WTC11 (cell line): Measurements from ENCODE around the gene NET1. TPM values are rescaled to one million over a fixed set of nuclear protein-coding genes. Genes with fewer than 3 reads are reported as not detected.

Experiments used
- ATAC-seq: fragments of 200-7000 bp; cut with Tn5 transposase; 2 replicates; pipeline ENCODE4 v1.10.0; 2021; ENCODE audit warnings: mild to moderate bottlenecking, moderate library complexity
- CTCF ChIA-PET: fragments of 300-600 bp; sonication (Branson Sonifier 250); formaldehyde crosslinking; loops from one replicate; lab custom pipeline; 2021; ENCODE audit warnings: antibody characterized with exemption; lab: Charles Lee
- POLR2A ChIA-PET: fragments of 350-600 bp; sonication (Branson Sonifier 250); formaldehyde crosslinking; loops from one replicate; lab custom pipeline; 2021; ENCODE audit warnings: antibody characterized with exemption; lab: Charles Lee
- DNase-seq: peaks from one replicate; pipeline ENCODE4 v3.0.0; 2021; ENCODE audit warnings: low spot score
- H3K27ac Mint-ChIP-seq: 2 replicates; pipeline ENCODE4 v1.8.0; 2021; ENCODE audit warnings: mixed read lengths
- H3K27me3 Mint-ChIP-seq: 2 replicates; pipeline ENCODE4 v1.8.0; 2021; ENCODE audit warnings: low read depth, mild to moderate bottlenecking, moderate library complexity, mixed read lengths
- H3K36me3 Mint-ChIP-seq: 2 replicates; pipeline ENCODE4 v1.8.0; 2021; ENCODE audit warnings: mixed read lengths
- H3K4me1 Mint-ChIP-seq: 2 replicates; pipeline ENCODE4 v1.8.0; 2022; ENCODE audit warnings: mixed read lengths
- H3K4me3 Mint-ChIP-seq: 2 replicates; pipeline ENCODE4 v1.8.0; 2021; ENCODE audit warnings: mild to moderate bottlenecking, moderate library complexity, mixed read lengths
- H3K9me3 Mint-ChIP-seq: 2 replicates; pipeline ENCODE4 v1.8.0; 2021; ENCODE audit warnings: mixed read lengths
- CDX4 ChIP-seq: fragments of 250-450 bp; sonication (Bioruptor Pico); IDR thresholded peaks from 2 replicates; pipeline ENCODE4 v1.9.0; 2021; ENCODE audit warnings: moderate library complexity, mild to moderate bottlenecking, inconsistent platforms, borderline replicate concordance
- CREB1 ChIP-seq: sonication (generic); formaldehyde crosslinking; IDR thresholded peaks from 2 replicates; pipeline ENCODE4 v1.8.0; 2023; ENCODE audit warnings: mild to moderate bottlenecking, missing genetic modification reagents
- ELF4 ChIP-seq: sonication (generic); formaldehyde crosslinking; IDR thresholded peaks from 2 replicates; pipeline ENCODE4 v1.8.1; 2022; ENCODE audit warnings: low read depth, mild to moderate bottlenecking, moderate library complexity, missing genetic modification reagents
- ERG ChIP-seq: fragments of 250-450 bp; sonication (Bioruptor Pico); IDR thresholded peaks from 2 replicates; pipeline ENCODE4 v1.8.0; 2021; ENCODE audit warnings: mild to moderate bottlenecking
- HMGXB4 ChIP-seq: sonication (generic); formaldehyde crosslinking; IDR thresholded peaks from 2 replicates; pipeline ENCODE4 v1.8.1; 2023; ENCODE audit warnings: mild to moderate bottlenecking, moderate library complexity, missing genetic modification reagents
- MLX ChIP-seq: sonication (generic); formaldehyde crosslinking; IDR thresholded peaks from 2 replicates; pipeline ENCODE4 v1.8.1; 2023; ENCODE audit warnings: mild to moderate bottlenecking, missing genetic modification reagents, moderate library complexity
- OVOL2 ChIP-seq: fragments of 250-450 bp; sonication (Bioruptor Pico); IDR thresholded peaks from 2 replicates; pipeline ENCODE4 v1.9.0; 2021; ENCODE audit warnings: mild to moderate bottlenecking, borderline replicate concordance
- PRRX2 ChIP-seq: fragments of 250-450 bp; sonication (Bioruptor Pico); IDR thresholded peaks from 2 replicates; pipeline ENCODE4 v1.8.0; 2021; ENCODE audit warnings: mild to moderate bottlenecking
- STAT6 ChIP-seq: sonication (generic); formaldehyde crosslinking; conservative IDR thresholded peaks from 2 replicates; pipeline ENCODE4 v1.8.1; 2023; ENCODE audit warnings: mild to moderate bottlenecking, low read depth, missing genetic modification reagents, moderate library complexity
- ZNF219 ChIP-seq: sonication (generic); formaldehyde crosslinking; IDR thresholded peaks from 2 replicates; pipeline ENCODE4 v1.8.0; 2023; ENCODE audit warnings: missing genetic modification reagents, mild to moderate bottlenecking, borderline replicate concordance
- ZNF396 ChIP-seq: fragments of 250-450 bp; sonication (Bioruptor Pico); IDR thresholded peaks from 2 replicates; pipeline ENCODE4 v1.8.0; 2021; ENCODE audit warnings: mild to moderate bottlenecking, moderate library complexity, borderline replicate concordance
- ZNF671 ChIP-seq: fragments of 250-450 bp; sonication (Bioruptor Pico); IDR thresholded peaks from 2 replicates; pipeline ENCODE4 v1.8.0; 2021; ENCODE audit warnings: mild to moderate bottlenecking
- total RNA-seq: library from RNA; stranded (reverse); gene quantifications from 3 replicates; pipeline ENCODE4 v1.2.3, GENCODE V29; 2021
- TF ChIP-seq, protein P1 (sequence below): fragments of 250-450 bp; sonication (Bioruptor Pico); IDR thresholded peaks from 2 replicates; pipeline ENCODE4 v1.9.0; 2021; ENCODE audit warnings: mild to moderate bottlenecking
- TF ChIP-seq, protein P2 (sequence below): fragments of 250-450 bp; sonication (Bioruptor Pico); IDR thresholded peaks from 2 replicates; pipeline ENCODE4 v1.9.0; 2021; ENCODE audit warnings: mild to moderate bottlenecking, borderline replicate concordance
- TF ChIP-seq, protein P3 (sequence below): fragments of 250-450 bp; sonication (Bioruptor Pico); conservative IDR thresholded peaks from 2 replicates; pipeline ENCODE4 v1.9.0; 2021; ENCODE audit warnings: mild to moderate bottlenecking
- TF ChIP-seq, protein P4 (sequence below): sonication (generic); formaldehyde crosslinking; IDR thresholded peaks from 2 replicates; pipeline ENCODE4 v1.8.1; 2022; ENCODE audit warnings: mild to moderate bottlenecking, moderate library complexity, missing genetic modification reagents

NET1 gene
- total RNA-seq, 1 experiment from 2014 or later, result 85.4 TPM

GRCh38 chr10:5416981-5417380, 4.6 kb downstream of the NET1 start (continued):
- TF ChIP-seq, protein P1, sequence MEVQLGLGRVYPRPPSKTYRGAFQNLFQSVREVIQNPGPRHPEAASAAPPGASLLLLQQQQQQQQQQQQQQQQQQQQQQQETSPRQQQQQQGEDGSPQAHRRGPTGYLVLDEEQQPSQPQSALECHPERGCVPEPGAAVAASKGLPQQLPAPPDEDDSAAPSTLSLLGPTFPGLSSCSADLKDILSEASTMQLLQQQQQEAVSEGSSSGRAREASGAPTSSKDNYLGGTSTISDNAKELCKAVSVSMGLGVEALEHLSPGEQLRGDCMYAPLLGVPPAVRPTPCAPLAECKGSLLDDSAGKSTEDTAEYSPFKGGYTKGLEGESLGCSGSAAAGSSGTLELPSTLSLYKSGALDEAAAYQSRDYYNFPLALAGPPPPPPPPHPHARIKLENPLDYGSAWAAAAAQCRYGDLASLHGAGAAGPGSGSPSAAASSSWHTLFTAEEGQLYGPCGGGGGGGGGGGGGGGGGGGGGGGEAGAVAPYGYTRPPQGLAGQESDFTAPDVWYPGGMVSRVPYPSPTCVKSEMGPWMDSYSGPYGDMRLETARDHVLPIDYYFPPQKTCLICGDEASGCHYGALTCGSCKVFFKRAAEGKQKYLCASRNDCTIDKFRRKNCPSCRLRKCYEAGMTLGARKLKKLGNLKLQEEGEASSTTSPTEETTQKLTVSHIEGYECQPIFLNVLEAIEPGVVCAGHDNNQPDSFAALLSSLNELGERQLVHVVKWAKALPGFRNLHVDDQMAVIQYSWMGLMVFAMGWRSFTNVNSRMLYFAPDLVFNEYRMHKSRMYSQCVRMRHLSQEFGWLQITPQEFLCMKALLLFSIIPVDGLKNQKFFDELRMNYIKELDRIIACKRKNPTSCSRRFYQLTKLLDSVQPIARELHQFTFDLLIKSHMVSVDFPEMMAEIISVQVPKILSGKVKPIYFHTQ, result no peak

GRCh38 chr10:5418584-5418983, 6.2 kb downstream of the NET1 start:
- Mint-ChIP-seq H3K4me3 (no peak overlapping the region), H3K27ac (no peak overlapping the region), H3K9me3 (peaks cover 15% of the 10 kb centered on the region), H3K36me3 (0 out of 2 replicates have a peak, but pooled peaks cover 6% of the 10 kb centered on the region), H3K27me3 (no peaks in the 10 kb centered on the region), H3K4me1 (peaks cover 19% of the 10 kb centered on the region)
- POLR2A ChIA-PET, result interaction anchor here (0.7 kb wide), 1 partner anchor 1963 kb away, joined by 4 read pairs; no protein-coding TSS in a partner anchor
- no peak for DNase-seq
- ATAC-seq, result no peak
- CTCF ChIA-PET, result no interaction called here
- no peak for TF ChIP-seq MLX (CRISPR knock-in tag)
- TF ChIP-seq, protein P2, sequence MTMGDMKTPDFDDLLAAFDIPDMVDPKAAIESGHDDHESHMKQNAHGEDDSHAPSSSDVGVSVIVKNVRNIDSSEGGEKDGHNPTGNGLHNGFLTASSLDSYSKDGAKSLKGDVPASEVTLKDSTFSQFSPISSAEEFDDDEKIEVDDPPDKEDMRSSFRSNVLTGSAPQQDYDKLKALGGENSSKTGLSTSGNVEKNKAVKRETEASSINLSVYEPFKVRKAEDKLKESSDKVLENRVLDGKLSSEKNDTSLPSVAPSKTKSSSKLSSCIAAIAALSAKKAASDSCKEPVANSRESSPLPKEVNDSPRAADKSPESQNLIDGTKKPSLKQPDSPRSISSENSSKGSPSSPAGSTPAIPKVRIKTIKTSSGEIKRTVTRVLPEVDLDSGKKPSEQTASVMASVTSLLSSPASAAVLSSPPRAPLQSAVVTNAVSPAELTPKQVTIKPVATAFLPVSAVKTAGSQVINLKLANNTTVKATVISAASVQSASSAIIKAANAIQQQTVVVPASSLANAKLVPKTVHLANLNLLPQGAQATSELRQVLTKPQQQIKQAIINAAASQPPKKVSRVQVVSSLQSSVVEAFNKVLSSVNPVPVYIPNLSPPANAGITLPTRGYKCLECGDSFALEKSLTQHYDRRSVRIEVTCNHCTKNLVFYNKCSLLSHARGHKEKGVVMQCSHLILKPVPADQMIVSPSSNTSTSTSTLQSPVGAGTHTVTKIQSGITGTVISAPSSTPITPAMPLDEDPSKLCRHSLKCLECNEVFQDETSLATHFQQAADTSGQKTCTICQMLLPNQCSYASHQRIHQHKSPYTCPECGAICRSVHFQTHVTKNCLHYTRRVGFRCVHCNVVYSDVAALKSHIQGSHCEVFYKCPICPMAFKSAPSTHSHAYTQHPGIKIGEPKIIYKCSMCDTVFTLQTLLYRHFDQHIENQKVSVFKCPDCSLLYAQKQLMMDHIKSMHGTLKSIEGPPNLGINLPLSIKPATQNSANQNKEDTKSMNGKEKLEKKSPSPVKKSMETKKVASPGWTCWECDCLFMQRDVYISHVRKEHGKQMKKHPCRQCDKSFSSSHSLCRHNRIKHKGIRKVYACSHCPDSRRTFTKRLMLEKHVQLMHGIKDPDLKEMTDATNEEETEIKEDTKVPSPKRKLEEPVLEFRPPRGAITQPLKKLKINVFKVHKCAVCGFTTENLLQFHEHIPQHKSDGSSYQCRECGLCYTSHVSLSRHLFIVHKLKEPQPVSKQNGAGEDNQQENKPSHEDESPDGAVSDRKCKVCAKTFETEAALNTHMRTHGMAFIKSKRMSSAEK (CRISPR knock-in tag), result no peak
- no peak for TF ChIP-seq ERG (CRISPR knock-in tag)
- TF ChIP-seq, protein P3, sequence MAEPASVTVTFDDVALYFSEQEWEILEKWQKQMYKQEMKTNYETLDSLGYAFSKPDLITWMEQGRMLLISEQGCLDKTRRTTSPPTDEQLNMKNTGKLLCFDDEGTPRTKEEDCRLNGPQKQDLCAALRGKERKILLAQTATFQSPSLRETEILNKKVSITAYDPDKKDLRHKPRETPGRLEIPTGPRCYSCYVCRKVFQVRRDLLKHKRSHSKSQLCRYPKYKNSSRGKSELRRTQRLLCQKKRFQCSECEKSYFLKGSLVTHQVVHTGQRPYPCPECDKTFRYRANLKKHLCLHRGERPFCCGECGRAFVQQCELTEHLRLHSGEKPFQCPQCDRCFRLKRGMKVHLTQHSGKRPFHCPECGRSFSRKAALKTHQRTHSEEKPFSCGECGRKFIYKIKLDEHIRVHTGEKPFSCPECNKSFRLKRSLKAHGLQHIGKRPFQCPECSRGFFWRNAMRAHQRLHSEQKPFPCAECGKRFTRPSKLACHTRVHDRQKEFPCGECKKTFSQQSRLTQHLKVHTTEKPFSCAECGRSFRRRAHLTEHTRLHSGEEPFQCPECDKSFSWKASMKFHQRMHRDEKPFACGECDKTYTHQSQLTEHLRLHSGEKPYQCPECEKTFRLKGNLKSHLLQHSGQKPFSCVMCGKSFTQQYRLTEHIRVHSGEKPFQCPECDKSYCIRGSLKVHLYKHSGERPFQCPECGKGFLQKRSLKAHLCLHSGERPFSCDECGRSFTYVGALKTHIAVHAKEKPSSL (CRISPR knock-in tag), result no peak
- TF ChIP-seq, protein P4, sequence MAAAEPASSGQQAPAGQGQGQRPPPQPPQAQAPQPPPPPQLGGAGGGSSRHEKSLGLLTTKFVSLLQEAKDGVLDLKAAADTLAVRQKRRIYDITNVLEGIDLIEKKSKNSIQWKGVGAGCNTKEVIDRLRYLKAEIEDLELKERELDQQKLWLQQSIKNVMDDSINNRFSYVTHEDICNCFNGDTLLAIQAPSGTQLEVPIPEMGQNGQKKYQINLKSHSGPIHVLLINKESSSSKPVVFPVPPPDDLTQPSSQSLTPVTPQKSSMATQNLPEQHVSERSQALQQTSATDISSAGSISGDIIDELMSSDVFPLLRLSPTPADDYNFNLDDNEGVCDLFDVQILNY (CRISPR knock-in tag), result no peak
- no peak for TF ChIP-seq HMGXB4 (CRISPR knock-in tag)
- no peak for TF ChIP-seq CREB1 (CRISPR knock-in tag)
- no peak for TF ChIP-seq STAT6 (CRISPR knock-in tag)
- TF ChIP-seq ZNF219, result no peak
- TF ChIP-seq PRRX2 (CRISPR knock-in tag), result no peak
- no peak for TF ChIP-seq ZNF671 (CRISPR knock-in tag)
- TF ChIP-seq CDX4 (CRISPR knock-in tag), result no peak
- TF ChIP-seq OVOL2 (CRISPR knock-in tag), result no peak
- TF ChIP-seq ZNF396 (CRISPR knock-in tag), result no peak
- TF ChIP-seq ELF4, result no peak
